ENCODE measurements around the gene GHRL.
"Not testable (repeated sequence)": the region's sequence is repeated elsewhere in the genome, so short reads cannot be mapped to it uniquely, and the experiment has no call there.

The GHRL gene

DNA sequence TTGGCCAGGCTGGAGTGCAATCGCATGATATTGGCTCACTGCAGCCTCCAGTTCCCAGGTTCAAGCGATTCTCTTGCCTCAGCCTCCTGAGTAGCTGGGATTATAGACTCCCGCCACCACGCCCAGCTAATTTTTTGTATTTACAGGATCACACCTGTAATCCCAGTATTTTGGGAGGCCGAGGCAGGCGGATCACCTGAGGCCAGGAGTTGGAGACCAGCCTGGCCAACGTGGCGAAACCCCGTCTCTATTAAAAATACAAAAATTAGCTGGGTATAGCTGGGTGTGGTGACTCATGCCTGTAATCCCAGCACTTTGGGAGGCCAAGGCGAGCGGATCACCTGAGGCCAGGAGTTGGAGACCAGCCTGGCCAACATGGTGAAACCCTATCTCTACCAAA lies 20.3 kb downstream of the GHRL start:
- not testable (repeated sequence) for DNase-seq

DNA sequence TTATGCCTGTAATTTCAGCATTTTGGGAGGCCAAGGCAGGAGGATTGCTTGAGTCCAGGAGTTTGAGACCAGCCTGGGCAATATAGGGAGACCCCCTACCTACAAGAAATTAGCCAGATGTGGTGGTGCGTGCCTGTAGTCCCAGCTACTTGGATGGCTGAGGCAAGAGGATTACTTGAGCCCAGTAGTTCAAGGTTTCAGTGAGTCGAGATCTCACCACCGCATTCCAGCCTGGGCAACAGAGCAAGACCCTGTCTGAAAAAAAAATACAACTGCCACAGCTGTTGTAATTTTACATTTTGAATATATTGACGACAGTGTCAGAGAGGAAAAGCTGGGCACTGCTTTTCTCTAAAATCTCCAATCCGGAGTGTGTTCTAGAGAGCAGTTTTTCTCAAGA lies 23.3 kb downstream of the GHRL start:
- DNase-seq = no peak

DNA sequence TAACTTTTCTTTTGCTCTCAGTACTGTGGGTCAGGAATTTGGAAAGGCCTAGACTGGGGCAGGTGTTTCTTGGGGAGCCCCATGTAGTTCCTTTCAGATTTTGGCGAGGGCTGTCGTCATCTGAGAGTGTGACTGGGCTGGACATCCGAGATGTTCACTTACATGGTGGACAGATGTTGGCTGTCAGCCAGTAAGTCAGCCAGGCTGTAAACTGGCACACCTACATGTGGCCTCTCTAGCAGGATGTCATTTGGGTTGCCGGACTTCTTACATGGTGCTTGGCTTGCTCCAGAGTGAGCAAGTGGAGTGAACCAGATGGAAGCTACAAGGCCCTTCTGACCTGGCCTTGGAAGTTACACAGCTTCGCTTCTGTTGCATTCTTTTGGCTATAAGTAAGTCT lies 23.8 kb downstream of the GHRL start:
- DNase-seq = no peak

DNA sequence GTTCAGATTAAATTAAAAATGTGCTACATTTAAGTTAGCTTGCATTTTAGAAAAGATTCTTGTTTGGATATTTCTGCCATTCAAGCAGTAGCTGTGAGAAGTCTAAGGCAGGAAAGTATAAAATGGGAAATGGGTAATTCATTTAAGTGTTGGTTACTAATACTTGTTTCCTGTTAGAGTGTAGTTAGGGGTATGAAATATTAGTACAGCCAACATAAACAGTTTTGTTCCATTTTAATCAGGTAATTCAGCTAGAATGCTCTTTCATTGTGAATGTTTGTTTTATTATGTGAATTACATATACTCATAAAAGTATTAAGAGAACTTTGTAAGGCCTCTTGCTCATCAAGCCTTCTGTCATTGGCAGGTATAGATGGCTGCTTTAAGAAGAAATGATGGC lies 24.6 kb downstream of the GHRL start:
- DNase-seq = no peak

DNA sequence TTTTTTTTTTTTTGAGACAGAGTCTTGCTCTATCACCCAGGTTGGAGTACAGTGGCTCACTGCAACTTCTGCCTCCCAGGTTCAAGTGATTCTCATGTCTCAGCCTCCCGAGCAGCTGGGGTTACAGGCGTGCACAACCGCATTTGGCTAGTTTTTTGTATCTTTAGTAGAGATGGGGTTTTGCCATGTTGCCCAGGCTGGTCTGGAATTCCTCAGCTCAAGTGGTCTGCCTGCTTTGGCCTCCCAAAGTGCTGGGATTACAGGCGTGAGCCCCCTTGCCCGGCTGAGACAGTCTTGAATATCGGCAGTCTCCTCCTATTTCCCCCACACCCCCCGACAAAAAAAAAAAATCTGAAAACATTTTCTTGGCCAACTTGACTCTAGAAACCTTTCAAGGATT lies 25.8 kb downstream of the GHRL start:
- not testable (repeated sequence) for DNase-seq

DNA sequence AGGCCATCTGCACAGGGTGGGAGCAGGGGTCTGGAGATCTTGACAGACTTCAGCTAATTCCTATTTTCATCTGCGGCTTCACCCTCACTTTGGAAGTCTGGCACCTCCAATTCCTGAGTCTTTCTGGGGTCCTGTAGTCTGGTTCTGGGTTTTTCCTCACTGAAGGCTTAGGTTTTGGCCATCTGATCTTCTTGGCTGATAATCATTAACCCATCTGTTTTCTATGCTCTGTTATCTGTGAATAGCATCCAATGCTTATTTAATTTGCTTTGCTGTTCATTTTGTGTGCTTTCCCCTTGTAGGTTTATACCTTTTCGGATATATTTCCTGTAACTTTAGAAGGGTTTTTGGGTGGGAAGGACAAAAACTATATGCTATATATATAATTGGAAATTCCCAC lies 26.9 kb downstream of the GHRL start:
- DNase-seq = no peak

DNA sequence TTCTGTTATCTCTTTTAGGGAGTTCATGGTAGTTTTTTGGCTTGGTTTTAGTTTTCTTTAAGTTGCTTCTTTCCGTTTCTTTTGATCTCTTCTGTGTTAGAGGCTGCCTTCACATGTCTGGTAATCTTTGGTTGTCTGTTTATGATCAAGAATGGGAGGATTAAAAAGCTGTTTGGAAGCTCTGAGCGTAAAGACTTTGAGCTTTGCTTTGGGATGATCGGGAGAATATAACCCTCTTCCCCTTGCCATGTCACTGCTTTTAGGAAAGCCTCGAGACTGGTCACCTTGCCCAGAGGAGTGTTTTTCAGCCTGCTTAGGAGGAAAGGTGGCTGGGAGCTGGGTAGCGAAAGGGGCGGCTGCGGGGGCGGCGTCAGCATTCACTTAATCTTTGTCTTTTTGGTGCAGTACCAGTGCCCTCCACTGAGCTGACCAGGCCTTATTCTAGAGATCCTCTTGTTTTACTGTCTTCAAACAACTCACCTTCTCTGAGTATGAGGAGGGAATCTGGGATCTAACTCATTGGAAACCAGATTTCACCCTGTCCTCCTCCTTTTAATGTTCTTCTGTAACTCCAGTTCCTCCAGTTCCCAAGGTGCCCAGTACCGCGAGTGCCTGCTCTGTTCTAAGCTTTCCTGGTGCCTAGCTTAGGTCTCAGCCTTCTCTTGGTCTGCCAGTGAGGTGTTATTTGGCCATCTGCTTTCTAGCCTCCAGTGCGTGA lies 28.9 kb downstream of the GHRL start:
- DNase-seq = no peak

DNA sequence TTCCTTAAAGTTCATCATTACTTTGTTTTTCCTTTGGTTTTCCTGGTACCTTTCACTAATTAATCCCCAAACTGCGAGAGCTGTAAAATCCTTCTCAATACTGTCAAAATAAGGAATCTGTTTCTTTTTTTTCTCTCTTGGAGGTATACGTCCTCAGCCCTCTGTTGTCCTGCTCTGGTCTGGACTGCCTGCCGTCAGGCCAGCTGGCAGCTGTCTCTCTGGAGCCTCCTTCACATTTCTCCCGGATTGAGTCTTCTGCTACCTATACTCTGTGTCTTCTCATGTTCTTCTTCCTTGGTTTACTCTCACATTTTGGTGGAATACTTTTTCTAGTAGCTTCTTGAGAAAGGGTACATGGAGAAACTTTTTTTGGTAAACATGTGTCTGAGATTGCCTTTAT lies 30.7 kb downstream of the GHRL start:
- DNase-seq = no peak

DNA sequence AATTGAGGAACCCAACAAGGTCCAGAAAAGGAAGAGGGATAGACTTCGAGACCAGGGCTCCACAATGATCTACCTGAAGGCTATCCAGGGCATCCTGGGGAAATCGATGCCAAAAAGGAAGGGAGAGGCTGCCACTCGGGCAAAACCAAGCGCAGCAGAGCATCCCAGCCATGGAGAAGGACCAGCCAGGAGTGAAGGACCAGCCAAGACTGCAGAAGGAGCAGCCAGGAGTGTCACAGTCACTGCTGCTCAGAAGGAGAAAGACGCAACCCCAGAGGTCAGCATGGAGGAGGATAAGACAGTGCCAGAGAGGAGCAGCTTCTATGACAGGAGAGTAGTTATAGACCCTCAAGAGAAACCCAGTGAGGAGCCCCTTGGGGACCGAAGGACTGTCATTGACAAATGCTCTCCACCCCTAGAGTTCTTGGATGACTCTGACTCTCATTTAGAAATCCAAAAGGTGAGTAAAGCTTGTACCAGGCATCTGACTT lies 32.5 kb downstream of the GHRL start:
- DNase-seq = no peak

DNA sequence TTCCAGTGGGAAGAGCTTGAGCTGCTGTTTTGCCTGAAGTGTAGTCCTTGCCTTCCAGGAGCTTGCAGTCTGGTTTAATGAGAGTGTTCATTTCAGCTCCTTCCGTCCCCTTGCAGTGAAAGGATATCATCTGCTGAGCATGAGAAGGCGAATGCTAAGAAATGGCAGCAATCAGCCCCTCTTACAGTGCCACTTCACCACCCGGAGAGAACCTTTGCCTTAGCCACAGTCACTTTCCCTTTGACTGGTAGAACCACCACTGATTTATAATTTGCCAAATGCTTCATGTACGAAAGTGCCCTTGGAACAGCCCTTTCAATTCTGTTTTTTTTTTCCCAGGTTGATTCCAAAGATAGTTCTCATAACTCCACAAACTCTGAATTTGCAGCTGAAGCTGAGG lies 32.9 kb downstream of the GHRL start:
- DNase-seq = no peak

DNA sequence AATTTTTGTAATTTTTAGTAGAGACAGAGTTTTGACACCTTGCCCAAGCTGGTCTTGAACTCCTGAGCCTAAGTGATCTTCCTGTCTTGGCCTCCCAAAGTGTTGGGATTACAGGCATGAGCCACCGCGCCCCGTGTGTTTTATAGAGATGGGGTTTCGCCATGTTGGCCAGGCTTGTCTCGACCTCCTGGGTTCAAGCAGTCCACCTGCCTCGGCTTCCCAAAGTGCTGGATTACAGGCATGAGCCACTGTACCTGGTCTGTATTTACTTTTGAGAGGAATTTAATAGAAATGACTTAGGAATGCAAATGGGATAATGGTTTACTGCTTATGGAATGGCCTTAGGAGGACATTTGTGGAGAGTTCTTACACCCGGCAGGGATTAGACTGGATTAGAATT lies 33.7 kb downstream of the GHRL start:
- DNase-seq = no peak

DNA sequence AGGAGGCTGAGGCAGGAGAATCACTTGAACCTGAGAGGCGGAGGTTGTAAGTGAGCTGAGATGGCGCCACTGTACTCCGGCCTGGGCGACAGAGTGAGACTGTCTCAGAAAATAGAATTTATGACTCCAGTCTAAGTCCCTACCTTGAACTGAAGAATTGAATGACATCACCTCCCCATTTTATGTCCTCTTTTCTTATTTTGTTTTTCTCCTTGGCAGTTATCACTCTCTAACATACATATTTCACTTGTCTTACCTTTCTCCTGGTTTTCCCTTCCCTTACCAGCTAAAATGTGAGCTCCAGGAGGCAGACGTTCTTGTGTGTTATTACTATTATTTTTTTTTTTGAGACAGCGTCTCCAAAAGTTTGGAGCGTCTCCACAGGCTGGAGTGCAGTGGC lies 36.9 kb downstream of the GHRL start:
- DNase-seq = no peak

DNA sequence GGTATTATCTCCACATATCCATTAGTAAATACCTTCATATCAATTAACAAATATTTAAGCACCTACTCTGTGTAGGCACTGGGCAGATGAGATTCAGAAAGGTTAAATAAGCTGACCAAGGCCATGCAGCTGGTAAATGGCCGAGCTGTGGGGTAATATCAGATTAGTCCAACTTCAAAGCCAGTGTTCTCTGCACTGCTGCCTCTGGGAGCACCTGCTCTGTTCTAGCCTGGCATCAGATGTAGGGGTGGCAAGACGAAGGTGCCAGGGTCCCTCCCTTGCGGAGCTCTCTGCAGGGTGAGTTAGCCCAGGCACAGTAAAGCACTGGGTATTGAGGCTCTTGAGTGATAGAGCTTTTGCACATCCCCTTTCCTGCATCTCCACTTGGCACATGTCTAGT lies 39.0 kb downstream of the GHRL start:
- DNase-seq = no peak

DNA sequence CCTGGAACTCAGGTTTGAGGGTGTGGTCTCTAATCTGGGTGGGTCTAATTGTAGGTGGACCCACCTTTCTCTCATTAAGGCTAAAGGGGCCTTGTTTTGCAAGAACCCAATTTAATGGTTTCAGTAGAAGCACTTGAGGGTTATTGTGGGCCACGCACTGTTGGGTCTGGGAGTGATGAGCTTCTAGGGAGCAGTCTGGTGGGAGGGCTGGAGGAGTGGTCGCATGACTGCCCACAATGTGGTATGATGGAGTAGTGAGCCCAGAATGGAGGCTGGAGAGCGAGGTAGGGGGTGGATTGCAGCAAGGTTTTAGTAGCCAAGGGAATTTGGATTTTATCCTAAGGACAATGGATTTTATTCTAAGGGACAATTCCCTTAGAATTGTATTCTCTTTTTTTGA lies 41.7 kb downstream of the GHRL start:
- DNase-seq = no peak

DNA sequence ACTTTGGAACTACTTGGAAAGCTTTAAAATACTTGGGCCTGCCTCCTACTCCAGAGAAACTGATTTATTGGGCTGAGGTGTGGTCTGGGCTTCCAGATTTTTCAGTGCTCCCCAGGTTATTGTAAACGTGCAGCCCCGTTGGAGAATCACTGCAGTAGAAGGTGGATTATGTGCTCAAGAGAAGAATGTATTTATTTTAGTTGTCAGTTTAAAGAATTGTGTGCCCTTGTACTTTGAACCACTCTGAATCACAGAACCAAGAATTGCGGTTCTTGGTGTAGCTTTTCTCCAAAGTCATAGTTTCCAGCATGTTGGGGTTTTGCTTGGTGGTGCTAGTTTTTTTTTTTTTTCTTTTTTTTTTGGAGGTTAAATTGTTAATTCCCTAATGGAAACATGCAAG lies 42.9 kb downstream of the GHRL start:
- no peak for DNase-seq

DNA sequence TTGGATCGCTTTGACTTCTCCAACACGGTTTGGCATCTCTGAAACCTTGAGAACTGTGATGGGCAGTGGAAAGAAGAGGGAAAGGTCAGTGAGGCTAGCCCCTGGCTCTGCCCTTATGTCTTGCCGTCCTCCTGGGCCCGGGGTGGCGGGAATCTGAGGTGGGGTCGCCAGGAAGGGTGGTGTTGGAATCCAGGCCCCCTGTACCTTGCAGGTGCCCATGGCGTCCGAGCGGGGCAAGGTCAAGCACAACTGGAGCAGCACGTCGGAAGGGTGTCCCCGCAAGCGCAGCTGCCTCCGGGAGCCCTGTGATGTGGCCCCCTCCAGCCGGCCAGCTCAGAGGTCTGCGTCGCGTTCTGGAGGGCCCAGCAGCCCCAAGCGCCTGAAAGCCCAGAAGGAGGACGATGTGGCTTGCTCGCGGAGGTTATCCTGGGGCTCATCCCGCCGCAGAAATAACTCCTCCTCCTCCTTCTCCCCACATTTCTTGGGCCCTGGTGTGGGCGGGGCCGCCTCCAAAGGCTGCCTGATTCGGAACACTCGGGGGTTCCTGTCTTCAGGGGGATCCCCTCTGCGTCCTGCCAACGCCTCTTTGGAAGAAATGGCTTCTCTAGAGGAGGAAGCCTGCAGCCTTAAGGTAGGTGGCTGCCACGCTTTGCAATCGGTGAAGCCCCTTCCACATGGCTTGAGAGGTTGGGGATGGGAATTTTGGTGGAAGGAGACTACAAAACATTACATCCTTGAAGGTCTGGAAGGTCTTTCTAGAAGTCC lies 43.6 kb downstream of the GHRL start:
- DNase-seq = no peak

DNA sequence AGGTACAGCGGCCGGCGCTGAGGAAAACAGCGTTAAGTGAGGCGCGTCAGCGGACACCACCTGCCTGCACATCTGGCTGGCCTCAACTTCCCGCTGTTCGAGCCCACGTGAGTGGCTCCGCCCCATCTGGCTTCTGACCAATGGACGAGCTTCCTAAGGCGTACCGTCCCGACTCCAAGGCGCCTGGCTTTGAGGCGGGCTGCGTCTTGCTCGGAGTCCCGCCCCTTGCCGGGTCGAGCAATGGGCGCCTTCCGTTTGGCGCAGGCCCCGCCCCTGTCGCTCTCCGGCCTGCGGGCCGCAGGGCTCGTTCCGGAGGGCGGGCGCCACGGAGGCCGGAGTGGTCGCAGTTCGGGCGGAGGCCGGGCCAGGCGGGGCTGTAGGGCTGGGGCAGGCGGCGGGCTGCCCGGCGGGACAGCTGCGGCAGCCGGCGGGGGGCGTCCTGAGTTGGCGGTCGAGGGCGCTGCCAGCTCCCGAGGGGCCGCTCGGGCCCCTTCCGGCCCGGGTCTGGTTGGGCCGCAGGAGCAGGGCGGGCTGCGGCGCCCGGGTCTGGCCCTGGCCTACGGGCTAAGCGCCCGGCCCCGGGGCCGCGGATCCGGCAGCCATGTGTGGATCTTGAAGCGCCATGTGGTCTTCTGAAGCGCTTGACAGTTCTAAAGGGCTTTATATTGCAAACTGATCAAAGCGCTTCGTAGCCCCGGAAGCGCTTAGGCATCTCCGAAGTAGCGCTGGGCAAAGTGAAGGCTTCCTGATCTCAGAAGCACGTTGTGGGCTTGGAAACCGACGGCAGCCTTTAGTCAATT lies 44.4 kb downstream of the GHRL start, which contains the start of gene TATDN2:
TSS of gene TATDN2 (plus strand) at position 276 of the 800 bp plus-strand sequence. CDS start 742 bp downstream, outside the sequence.
- peak; percentile 90 for DNase-seq

DNA sequence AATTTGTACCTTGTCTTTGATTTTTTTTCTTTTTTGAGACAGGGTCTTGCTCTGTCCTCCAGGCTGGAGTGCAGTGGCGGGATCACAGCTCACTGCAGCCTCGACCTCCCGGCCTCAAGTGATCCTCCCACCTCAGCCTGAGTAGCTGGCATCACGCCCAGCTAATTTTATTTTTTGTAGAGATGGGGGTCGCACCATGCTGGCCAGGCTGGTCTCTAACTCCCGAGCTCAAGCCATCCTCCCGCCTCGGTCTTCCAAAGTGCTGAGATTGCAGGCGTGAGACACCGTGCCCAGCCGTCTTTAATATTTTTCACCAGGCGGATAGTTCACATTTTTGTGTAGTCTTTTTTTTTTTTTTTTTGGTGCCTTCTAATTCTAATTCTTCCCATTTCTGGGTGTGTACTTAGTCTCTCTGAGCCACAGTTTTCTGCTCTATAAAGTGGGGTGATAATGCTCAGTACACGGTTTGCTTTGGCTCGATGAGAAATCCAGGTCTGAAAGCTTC lies 45.0 kb downstream of the GHRL start:
- no peak for DNase-seq

DNA sequence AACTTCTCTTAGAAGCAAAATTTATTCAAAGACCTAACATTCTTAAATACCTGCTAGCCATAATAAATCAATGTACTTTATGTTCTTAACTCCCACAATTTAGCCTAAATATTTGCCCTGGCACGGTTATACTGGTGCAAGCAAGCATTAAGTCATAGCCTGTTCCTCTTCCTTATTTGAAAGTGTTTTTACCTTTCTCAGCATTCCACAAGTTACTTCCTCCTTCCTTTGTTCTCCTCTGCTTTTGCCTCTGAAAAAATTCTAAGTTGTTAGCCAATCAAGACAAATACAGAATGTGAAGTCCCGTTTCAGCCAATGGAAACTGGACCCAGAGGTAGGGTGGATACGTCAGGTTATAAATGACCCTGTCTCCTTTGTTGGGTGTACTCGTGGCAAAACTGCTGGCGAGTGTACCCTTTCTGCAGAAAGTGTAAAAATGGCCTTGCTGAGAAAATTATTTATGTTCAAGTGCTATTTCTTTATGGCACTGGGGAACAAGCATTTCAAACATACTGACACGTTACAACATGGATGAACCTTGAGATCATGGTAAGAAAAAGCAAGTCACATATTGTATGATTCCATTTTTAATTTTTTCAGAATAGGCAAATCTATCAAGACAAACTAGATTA lies 47.5 kb downstream of the GHRL start:
- no peak for DNase-seq

DNA sequence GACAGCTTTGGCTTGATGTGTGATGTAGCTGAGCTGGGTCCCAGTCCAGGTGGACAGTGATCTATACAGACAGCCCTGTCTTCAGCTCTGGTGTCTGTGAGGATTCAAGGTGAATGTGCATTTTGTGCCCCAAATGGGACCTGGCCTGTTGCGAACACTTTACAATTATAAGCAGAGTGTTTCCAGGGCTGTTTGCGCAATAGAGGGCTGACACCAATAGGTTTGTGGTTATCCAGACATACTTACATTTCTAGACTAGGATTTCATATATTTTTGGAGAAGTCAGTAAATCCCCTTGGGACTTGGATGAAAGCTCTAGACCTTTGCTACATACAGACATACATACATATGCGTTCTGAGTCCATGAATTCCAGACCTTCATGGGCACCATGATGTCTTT lies 48.7 kb downstream of the GHRL start:
- no peak for DNase-seq

DNA sequence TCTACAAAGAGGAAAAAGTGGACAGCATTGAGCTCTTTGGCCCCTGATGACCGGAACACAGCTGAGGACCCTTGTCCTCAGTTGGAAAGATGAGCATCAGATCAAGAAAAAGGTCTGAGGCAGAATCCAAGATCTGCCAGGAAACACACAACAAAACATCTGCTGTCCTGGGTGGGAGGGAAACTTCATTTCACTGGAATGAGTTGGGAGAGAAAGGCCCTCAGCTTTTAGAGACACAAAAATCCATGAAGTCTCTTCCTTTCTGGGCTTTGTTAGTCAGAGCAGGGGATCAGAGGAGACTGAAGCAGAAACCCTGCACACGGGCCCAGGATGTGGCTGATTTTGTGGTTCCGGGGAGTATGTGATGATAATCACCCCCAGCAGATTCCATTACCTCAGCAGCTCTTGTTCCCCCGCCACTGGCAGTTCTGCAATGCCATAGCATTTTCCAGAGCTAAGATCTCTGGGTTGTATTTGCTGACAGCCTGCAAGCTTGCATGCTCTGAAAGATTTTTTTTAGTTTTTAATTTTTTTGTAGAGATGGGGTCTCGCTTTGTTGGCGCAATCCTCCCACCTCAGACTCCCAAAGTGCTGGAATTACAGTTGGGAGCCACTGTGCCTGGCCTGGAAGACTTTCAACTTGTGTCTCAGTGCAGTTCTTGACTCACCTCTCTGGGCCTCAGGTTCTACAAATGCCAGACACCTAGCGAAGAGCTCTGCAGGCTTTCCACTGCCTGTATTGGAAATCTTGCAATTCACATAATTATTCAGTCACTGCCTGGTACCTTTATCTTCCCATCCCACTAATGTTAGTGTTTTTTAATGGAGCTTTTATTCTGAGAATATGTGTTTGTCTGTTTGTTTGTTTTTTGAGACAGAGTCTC lies 50.3 kb downstream of the GHRL start:
- no peak for DNase-seq

DNA sequence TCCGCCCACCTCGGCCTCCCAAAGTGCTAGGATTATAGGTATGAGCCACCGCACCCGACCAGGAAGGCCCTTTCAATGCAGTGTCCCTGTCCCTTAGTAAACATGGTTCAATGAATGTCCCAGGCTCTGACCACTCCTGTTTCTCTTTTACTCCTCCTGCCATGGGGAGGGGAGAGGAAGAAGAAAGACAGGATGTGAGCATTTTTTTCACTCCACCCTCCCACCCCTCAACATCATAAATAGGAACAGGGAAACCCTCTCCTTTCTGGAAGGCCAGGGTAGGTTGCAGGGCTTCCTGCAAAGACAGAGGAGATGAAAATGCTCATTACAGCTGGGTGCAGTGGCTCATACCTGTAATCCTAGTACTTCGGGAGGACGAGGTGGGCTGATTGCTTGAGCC lies 51.9 kb downstream of the GHRL start:
- DNase-seq = no peak

Measured in NCI-H2171 treated with DMSO at 0.1 percent for 48 hours (cell line).